Loucy (cell line): ENCODE results near the gene GUCY1A2.

Experiments used
- EZH2phosphoT487 ChIP-seq: fragments of 200-600 bp; IDR thresholded peaks from 2 replicates; pipeline ENCODE4 v1.6.1; 2018; ENCODE audit warnings: antibody characterized with exemption, mild to moderate bottlenecking, moderate library complexity, borderline replicate concordance
- TF ChIP-seq, protein P1 (sequence below): fragments of 200-600 bp; sonication (generic); conservative IDR thresholded peaks from 2 replicates; pipeline ENCODE4 v1.5.1; 2014; ENCODE audit warnings: mild to moderate bottlenecking, antibody characterized with exemption, low read length

DNA sequence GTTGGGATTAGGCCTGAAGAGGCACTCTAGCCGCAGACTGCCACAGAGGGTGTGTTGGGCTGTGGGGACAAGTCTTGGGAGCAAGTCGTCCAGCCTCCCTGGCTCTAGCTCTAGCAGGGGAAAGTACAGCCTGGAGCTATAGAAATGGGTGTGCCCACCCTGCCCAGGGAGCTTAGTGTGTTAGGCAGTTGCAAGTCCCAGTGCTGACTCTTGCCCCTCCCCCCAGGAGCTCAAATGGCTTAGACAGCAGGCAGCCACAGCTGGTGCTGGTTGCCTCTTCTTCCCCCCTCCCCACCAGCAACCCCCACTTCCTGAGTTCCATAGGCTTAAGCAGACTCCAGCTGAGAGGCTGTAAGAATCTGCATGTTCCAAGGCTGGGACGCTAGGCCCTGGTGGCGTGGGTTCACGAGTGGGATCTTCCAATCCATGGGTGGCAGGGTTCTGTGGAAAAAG lies 61.2 kb downstream of the GUCY1A2 start:
- TF ChIP-seq, protein P1, sequence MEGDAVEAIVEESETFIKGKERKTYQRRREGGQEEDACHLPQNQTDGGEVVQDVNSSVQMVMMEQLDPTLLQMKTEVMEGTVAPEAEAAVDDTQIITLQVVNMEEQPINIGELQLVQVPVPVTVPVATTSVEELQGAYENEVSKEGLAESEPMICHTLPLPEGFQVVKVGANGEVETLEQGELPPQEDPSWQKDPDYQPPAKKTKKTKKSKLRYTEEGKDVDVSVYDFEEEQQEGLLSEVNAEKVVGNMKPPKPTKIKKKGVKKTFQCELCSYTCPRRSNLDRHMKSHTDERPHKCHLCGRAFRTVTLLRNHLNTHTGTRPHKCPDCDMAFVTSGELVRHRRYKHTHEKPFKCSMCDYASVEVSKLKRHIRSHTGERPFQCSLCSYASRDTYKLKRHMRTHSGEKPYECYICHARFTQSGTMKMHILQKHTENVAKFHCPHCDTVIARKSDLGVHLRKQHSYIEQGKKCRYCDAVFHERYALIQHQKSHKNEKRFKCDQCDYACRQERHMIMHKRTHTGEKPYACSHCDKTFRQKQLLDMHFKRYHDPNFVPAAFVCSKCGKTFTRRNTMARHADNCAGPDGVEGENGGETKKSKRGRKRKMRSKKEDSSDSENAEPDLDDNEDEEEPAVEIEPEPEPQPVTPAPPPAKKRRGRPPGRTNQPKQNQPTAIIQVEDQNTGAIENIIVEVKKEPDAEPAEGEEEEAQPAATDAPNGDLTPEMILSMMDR: no peak
- no peak for TF ChIP-seq EZH2phosphoT487
